BLaER1 (cell line): ENCODE results near the gene ID4.

Experiments used
- H3K27ac ChIP-seq: shearing (Covaris generic); formaldehyde crosslinking; 2 replicates; pipeline ENCODE4 v1.8.1; 2022
- H3K27me3 ChIP-seq: shearing (Covaris generic); formaldehyde crosslinking; 2 replicates; pipeline ENCODE4 v1.8.1; 2022
- H3K36me3 ChIP-seq: shearing (Covaris generic); formaldehyde crosslinking; 2 replicates; pipeline ENCODE4 v1.8.1; 2022
- H3K4me1 ChIP-seq: shearing (Covaris generic); formaldehyde crosslinking; 2 replicates; pipeline ENCODE4 v1.8.1; 2022
- H3K4me2 ChIP-seq: shearing (Covaris generic); formaldehyde crosslinking; 2 replicates; pipeline ENCODE4 v1.8.1; 2022
- H3K4me3 ChIP-seq: shearing (Covaris generic); formaldehyde crosslinking; 2 replicates; pipeline ENCODE4 v1.8.1; 2022
- H3K9ac ChIP-seq: shearing (Covaris generic); formaldehyde crosslinking; 2 replicates; pipeline ENCODE4 v1.8.1; 2022
- H3K9me3 ChIP-seq: shearing (Covaris generic); formaldehyde crosslinking; 2 replicates; pipeline ENCODE4 v1.8.1; 2022
- H4K20me1 ChIP-seq: shearing (Covaris generic); formaldehyde crosslinking; 2 replicates; pipeline ENCODE4 v1.8.1; 2022
- Cebpa-rat ChIP-seq: shearing (Covaris generic); IDR thresholded peaks from 2 replicates; pipeline ENCODE4 v1.8.1; 2022

Gene ID4

DNA sequence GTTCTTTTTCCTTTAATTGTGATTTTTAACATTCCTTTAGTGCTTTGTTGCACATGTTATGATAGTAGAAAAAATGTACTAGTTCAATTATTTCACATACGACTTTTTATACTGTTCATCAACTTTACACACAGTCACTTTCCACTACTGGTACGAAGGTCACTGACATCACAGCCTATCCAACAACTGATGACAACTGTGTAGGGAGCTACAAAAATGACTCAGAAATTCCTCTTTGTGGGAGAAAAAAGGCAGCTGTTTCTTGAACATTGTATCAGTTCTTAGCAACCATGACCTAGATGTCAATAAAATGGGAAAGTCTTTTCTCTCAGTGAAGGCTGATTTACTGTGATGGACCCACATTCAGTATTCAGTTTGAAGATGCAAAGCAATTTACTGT lies 7.0 kb upstream of the ID4 start:
- H3K27me3 ChIP-seq = no peaks in the 10 kb centered on the region
- H3K9me3 ChIP-seq = no peaks in the 10 kb centered on the region
- H3K4me3 ChIP-seq = no peak overlapping the region
- H3K27ac ChIP-seq = no peak overlapping the region
- no peaks in the 10 kb centered on the region for H4K20me1 ChIP-seq
- no peak overlapping the region for H3K9ac ChIP-seq
- no peaks in the 10 kb centered on the region for H3K4me1 ChIP-seq
- no peak overlapping the region for H3K4me2 ChIP-seq
- H3K36me3 ChIP-seq = no peaks in the 10 kb centered on the region
- TF ChIP-seq Cebpa-rat = no peak

DNA sequence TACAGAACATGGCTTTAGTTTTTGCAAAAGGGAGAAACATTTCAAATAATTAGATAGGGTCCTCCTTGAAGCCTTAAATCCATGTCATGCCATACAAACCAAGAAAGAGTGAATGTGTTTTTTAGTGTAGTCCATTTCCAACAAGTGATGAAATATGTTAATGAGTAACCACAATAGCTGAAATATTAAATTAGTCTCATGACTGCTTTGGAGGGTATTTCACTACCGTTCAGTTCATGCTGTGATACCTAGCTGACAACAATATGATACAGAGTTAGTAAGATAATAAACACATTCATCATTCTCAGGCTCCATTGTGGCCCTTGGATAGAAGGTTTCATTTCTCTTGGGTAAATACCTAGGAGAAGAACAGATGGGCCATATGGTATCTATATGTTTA lies 5.8 kb upstream of the ID4 start:
- H3K4me2 ChIP-seq = no peak overlapping the region
- no peaks in the 10 kb centered on the region for H3K4me1 ChIP-seq
- no peaks in the 10 kb centered on the region for H3K27me3 ChIP-seq
- H3K9me3 ChIP-seq = no peaks in the 10 kb centered on the region
- H4K20me1 ChIP-seq = no peaks in the 10 kb centered on the region
- no peak overlapping the region for H3K9ac ChIP-seq
- no peak overlapping the region for H3K27ac ChIP-seq
- H3K4me3 ChIP-seq = no peak overlapping the region
- H3K36me3 ChIP-seq = no peaks in the 10 kb centered on the region
- no peak for TF ChIP-seq Cebpa-rat

DNA sequence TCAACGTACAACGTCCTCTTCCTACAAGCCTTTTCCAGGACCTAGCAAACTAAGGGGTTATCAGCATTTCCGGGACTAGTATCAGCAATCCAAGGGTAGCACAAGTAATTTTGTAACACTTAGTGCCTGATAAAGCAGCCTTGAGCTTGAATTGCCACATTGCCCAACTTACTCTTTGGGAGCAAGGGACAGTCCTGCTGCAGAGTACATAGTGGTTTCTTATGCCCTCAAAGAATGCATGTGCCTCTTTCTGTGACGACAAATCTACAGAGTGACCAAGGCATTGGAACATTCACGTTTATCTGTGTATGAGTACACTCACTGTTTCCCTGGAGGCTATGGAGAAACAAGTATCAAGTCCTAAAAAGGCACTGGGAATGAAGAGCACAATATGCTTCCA lies 3.2 kb upstream of the ID4 start:
- Histone ChIP-seq H3K9ac (no peak overlapping the region), H3K27ac (no peak overlapping the region), H3K4me1 (peaks cover 7% of the 10 kb centered on the region; the same call in 1 of the 2 replicates), H3K27me3 (peaks cover 4% of the 10 kb centered on the region; the same call in 1 of the 2 replicates), H3K36me3 (no peaks in the 10 kb centered on the region), H3K4me2 (no peak overlapping the region), H3K9me3 (peaks cover 8% of the 10 kb centered on the region), H4K20me1 (no peaks in the 10 kb centered on the region), H3K4me3 (no peak overlapping the region)
- TF ChIP-seq Cebpa-rat = no peak

DNA sequence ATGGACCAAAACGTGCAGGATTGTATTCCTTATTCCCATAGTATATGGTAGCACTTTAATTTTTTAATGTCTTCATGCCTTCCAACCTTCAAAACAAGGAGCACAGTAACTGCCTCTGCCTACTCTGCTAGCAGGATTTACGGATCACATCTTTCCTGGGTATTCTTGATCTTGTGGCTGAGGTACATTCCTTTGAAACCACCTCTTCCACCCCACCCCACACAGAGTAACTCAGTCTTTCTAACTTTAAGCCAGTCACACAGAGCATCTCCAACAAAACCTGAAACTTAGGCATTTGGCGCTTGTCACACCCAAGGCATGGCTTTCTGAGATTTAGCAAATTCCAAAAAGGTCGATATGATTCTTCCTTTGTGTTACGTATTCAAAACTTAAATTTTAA lies 2.3 kb upstream of the ID4 start:
- peaks cover 8% of the 10 kb centered on the region for H3K9me3 ChIP-seq
- H3K4me2 ChIP-seq = 0 out of 2 replicates have a peak overlapping the region, but pooled peaks have one; percentile 12
- no peak overlapping the region for H3K9ac ChIP-seq
- peaks cover 4% of the 10 kb centered on the region; the same call in 1 of the 2 replicates for H3K27me3 ChIP-seq
- no peak overlapping the region for H3K4me3 ChIP-seq
- H4K20me1 ChIP-seq = no peaks in the 10 kb centered on the region
- H3K4me1 ChIP-seq = peaks cover 14% of the 10 kb centered on the region
- no peak overlapping the region for H3K27ac ChIP-seq
- H3K36me3 ChIP-seq = no peaks in the 10 kb centered on the region
- no peak for TF ChIP-seq Cebpa-rat

DNA sequence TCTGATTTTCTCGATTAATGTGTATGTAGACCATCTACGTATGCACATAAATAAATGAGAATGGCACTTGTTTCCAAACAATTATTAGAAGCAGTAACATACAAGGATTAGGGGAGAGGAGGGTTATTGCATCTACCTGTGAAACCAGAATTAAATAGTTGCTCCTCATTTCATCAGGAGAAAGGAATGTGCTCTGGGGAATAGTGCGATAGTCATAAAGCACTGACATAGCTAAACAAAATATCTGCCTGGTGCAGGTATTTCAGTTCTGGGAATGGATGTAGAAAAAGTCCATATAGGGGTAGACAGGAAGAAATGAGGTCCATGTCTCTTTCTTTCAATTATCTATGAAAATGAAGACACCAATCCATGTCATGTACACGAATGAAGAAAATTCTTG lies 1.6 kb upstream of the ID4 start:
- no peak overlapping the region for H3K4me2 ChIP-seq
- no peak overlapping the region for H3K9ac ChIP-seq
- no peak for TF ChIP-seq Cebpa-rat
- no peak overlapping the region for H3K4me3 ChIP-seq
- no peaks in the 10 kb centered on the region for H4K20me1 ChIP-seq
- no peak overlapping the region for H3K27ac ChIP-seq
- H3K9me3 ChIP-seq = peaks cover 8% of the 10 kb centered on the region
- H3K36me3 ChIP-seq = no peaks in the 10 kb centered on the region
- H3K27me3 ChIP-seq = peaks cover 4% of the 10 kb centered on the region; the same call in 1 of the 2 replicates
- H3K4me1 ChIP-seq = peaks cover 22% of the 10 kb centered on the region

DNA sequence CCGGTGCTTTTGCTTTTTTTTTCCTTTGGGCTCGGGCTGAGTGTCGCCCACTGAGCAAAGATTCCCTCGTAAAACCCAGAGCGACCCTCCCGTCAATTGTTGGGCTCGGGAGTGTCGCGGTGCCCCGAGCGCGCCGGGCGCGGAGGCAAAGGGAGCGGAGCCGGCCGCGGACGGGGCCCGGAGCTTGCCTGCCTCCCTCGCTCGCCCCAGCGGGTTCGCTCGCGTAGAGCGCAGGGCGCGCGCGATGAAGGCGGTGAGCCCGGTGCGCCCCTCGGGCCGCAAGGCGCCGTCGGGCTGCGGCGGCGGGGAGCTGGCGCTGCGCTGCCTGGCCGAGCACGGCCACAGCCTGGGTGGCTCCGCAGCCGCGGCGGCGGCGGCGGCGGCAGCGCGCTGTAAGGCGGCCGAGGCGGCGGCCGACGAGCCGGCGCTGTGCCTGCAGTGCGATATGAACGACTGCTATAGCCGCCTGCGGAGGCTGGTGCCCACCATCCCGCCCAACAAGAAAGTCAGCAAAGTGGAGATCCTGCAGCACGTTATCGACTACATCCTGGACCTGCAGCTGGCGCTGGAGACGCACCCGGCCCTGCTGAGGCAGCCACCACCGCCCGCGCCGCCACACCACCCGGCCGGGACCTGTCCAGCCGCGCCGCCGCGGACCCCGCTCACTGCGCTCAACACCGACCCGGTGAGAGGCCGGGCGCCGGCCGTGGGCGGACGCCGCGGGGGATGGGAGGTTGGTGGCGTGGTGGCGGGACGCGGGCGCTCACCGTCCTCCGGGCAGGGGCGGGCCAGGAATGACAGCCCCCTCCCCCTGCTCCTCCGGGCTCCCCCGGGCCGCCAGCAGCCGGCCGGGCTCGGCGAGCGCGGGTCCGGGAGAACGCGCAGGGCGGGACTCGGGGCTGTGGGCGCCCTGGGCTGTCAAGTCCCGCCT lies 606 bp downstream of the ID4 start:
- Histone ChIP-seq H3K4me2 (peak overlapping the region; percentile 85), H3K4me1 (peaks cover 43% of the 10 kb centered on the region), H3K27ac (peak overlapping the region; percentile 84), H3K9ac (peak overlapping the region; percentile 79), H3K27me3 (peaks cover 4% of the 10 kb centered on the region; the same call in 1 of the 2 replicates), H3K9me3 (peaks cover 8% of the 10 kb centered on the region), H3K4me3 (peak overlapping the region; percentile 70), H3K36me3 (no peaks in the 10 kb centered on the region), H4K20me1 (no peaks in the 10 kb centered on the region)
- no peak for TF ChIP-seq Cebpa-rat

DNA sequence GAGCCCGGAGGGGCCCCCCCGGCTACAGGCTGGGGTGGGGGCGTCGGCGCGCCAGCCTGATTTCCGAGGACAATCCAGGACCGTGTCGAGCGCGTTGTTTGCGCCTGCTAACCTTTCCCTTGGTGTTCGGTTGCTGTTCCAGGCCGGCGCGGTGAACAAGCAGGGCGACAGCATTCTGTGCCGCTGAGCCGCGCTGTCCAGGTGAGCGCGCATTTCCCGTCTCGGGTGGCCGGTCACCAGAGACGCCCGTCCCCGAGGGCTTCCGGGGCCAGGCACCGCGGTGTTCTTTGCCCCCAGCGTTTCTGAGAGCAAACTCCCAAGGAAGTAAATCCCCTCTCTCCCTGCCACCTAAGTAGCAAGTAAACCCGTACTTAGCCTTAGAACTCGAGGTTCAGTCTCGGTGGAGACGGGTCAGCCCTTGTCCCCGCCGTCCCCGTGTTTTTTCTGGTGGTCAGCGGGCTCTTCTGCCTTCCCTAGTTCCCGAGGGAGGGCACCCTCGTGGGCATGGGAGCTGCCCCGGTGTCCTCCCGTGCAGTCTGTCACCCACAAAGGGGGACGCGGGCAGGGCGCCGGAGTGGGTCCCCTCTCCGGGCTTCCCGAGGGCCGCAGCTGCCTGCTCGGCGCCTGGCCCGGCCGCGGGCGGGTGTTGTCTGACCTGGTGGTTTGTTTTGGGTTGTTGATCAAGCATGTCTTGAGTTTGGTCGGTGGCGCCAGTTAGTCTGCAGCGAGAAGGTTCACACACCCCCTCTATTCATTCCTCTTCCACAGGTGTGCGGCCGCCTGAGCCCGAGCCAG lies 1.5 kb downstream of the ID4 start:
- H3K4me2 ChIP-seq = peak overlapping the region; percentile 85
- peaks cover 8% of the 10 kb centered on the region for H3K9me3 ChIP-seq
- TF ChIP-seq Cebpa-rat = no peak
- no peaks in the 10 kb centered on the region for H3K36me3 ChIP-seq
- peak overlapping the region; percentile 70 for H3K4me3 ChIP-seq
- peak overlapping the region; percentile 79 for H3K9ac ChIP-seq
- peaks cover 52% of the 10 kb centered on the region for H3K4me1 ChIP-seq
- H4K20me1 ChIP-seq = no peaks in the 10 kb centered on the region
- peak overlapping the region; percentile 84 for H3K27ac ChIP-seq
- peaks cover 4% of the 10 kb centered on the region; the same call in 1 of the 2 replicates for H3K27me3 ChIP-seq

DNA sequence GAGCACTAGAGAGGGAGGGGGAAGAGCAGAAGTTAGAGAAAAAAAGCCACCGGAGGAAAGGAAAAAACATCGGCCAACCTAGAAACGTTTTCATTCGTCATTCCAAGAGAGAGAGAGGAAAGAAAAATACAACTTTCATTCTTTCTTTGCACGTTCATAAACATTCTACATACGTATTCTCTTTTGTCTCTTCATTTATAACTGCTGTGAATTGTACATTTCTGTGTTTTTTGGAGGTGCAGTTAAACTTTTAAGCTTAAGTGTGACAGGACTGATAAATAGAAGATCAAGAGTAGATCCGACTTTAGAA lies 2.0 kb downstream of the ID4 start:
- Histone ChIP-seq H3K4me1 (peaks cover 57% of the 10 kb centered on the region), H3K4me2 (peak overlapping the region; percentile 85), H3K27ac (peak overlapping the region; percentile 84), H4K20me1 (no peaks in the 10 kb centered on the region), H3K9ac (peak overlapping the region; percentile 79), H3K27me3 (peaks cover 4% of the 10 kb centered on the region; the same call in 1 of the 2 replicates), H3K9me3 (peaks cover 8% of the 10 kb centered on the region), H3K4me3 (peak overlapping the region; percentile 70), H3K36me3 (no peaks in the 10 kb centered on the region)
- TF ChIP-seq Cebpa-rat = no peak

DNA sequence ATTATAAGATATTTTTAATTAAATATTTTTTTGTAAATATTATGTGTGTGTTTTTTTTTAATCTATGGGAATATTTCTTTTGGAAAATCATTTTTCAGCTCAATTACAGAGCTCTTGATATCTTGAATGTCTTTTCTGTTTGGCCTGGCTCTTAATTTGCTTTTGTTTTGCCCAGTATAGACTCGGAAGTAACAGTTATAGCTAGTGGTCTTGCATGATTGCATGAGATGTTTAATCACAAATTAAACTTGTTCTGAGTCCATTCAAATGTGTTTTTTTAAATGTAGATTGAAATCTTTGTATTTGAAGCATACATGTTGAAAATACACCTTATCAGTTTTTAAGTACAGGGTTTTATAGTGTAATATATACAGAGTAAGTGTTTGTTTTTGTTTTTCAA lies 2.6 kb downstream of the ID4 start:
- Histone ChIP-seq H3K27ac (peak overlapping the region; percentile 84), H3K4me1 (peaks cover 62% of the 10 kb centered on the region), H3K4me2 (peak overlapping the region; percentile 85), H3K9ac (no peak overlapping the region), H3K9me3 (peaks cover 8% of the 10 kb centered on the region), H3K4me3 (peak overlapping the region; percentile 70; the same call in 1 of the 2 replicates), H3K27me3 (peaks cover 4% of the 10 kb centered on the region; the same call in 1 of the 2 replicates), H3K36me3 (no peaks in the 10 kb centered on the region), H4K20me1 (no peaks in the 10 kb centered on the region)
- no peak for TF ChIP-seq Cebpa-rat

DNA sequence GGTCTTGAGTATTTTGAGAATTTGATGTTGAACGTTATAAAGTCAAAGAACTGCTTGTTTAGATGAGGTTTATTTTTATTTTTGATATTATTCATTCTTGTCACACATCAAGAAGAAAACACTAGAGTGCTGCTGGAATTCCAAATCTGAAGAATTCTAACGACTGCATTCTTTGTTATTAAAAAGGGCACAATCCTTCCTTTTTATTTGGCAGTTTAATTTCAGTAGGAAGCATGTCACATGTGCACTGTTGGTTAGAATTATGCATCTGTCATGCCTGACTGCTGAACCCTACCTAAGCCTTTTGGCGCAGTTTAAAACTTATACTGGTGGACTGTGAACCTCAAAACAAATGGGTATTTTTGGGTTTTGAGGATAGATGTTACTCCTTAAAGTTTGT lies 4.0 kb downstream of the ID4 start:
- H3K27ac ChIP-seq = peak overlapping the region; percentile 84
- peak overlapping the region; percentile 85 for H3K4me2 ChIP-seq
- peaks cover 4% of the 10 kb centered on the region; the same call in 1 of the 2 replicates for H3K27me3 ChIP-seq
- peaks cover 62% of the 10 kb centered on the region for H3K4me1 ChIP-seq
- H3K36me3 ChIP-seq = no peaks in the 10 kb centered on the region
- H3K4me3 ChIP-seq = no peak overlapping the region
- no peak for TF ChIP-seq Cebpa-rat
- no peaks in the 10 kb centered on the region for H4K20me1 ChIP-seq
- H3K9me3 ChIP-seq = peaks cover 8% of the 10 kb centered on the region
- H3K9ac ChIP-seq = no peak overlapping the region
